KBM-7 (cell line): ENCODE data around the gene SEC31B.

Experiments
- DNase-seq: peaks from one replicate; pipeline ENCODE4 v3.0.0-alpha.2; 2015
- in situ Hi-C: fragments of 300-500 bp; cut with MboI; formaldehyde crosslinking; loops from 2 replicates; pipeline ENCODE4 v1.14.3; 2020; ENCODE audit warnings: low sequenced_read_pairs, low pct_unique_long_range_greater_than_20kb, mixed read lengths

Gene SEC31B

GRCh38 chr10:100529475-100530298 lies 10.0 kb upstream of the SEC31B start, which contains the start of gene NDUFB8:
TSS of gene NDUFB8 (minus strand) at chr10:100529871. CDS start at chr10:100529851, 20 bp downstream.
- in situ Hi-C loops = no loop called here
- DNase-seq = peak; percentile 82

DNA sequence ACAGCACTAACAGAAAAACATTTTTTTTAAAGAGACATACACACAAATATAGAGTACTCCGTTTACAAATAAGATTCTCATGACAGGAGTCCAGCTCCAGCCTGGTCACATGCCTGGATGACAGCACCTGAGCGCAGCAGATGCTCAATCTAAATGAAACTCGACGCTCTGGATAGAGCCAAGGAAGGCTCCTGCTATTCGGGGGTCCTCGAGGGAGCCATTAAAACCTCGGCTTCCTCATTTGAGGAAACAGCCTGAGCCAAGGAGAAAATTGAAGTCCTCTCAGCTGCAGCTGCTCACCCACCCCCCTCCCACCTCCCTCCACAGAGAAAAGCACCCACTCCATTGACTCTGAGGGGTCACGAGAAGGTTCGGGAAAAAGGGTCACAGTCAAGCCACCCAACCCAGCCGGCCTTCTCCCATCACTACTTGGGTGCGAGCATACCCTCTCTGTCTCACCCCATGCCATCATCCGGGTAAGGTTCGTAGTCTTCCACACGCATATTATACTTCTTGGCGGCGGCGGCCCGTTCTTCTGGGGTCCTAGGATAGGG lies 9.3 kb upstream of the SEC31B start:
- DNase-seq = peak; percentile 37
- in situ Hi-C loops = no loop called here

GRCh38 chr10:100528123-100528886 lies 8.6 kb upstream of the SEC31B start:
- DNase-seq = no peak
- in situ Hi-C loops = no loop called here

DNA sequence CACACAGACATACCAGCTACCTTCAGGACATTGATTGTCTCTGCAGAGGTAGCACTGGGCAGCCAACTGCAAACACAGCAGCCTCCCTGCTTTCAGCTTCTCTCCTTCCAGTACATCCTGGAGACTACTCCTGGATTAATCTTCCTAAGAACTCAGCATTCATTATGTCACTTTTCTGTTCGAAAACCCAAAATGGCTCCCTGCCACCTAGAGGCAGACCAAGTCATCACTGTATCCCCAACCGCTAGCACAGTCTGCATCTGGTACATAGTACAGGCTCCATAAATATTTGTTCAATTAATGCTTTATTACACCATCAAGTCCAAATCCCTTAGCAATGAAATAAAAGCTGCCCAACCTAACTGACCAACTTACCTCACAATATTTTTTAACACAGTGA lies 5.0 kb upstream of the SEC31B start:
- in situ Hi-C loops = loop anchor here (25.0 kb wide), 1 partner anchor 187 kb away; the partner anchor contains the start of genes PKD2L1 and SCD

GRCh38 chr10:100524206-100524605 lies 4.5 kb upstream of the SEC31B start:
- in situ Hi-C loops = loop anchor here (25.0 kb wide), 1 partner anchor 187 kb away; the partner anchor contains the start of genes PKD2L1 and SCD
- no peak for DNase-seq

More for the DNA sequence above, 5.0 kb upstream of the SEC31B start:
- DNase-seq = no peak

GRCh38 chr10:100522945-100523344 lies 3.3 kb upstream of the SEC31B start:
- in situ Hi-C loops = loop anchor here (25.0 kb wide), 1 partner anchor 186 kb away; the partner anchor contains the start of genes PKD2L1 and SCD
- no peak for DNase-seq

DNA sequence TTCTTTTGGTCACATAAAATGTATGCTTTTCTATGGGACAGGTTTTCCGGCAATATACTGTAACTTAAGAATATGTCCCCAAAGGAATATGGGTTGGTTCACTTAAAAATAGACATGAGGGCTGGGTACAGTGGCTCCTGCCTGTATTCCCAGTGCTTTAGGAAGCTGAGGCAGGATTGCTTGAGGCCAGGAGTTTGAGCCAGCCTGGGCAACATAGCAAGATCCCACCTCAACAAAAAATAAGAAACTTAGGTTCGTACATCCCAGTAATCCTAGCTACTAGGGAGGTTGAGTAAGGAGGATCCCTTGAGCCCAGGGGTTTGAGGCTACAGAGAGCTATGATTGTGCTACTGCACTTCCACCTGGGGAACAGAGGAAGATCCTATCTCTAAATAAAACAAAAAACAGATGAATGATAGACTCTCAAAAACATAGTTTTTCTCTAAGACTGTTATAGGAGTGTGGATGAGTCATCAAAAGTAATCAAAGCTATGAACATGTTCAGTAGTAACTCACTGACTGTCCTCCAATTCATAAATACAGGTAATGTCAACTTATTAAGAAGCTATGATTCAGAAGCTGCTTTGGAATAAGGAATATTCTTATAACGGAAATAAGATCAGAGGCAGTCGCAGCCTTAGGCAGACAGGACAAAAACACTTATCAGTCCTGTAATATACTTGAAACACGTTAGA lies 2.6 kb upstream of the SEC31B start:
- no peak for DNase-seq
- in situ Hi-C loops = loop anchor here (25.0 kb wide), 1 partner anchor 185 kb away; the partner anchor contains the start of genes PKD2L1 and SCD

- in situ Hi-C loops = loop anchor here (25.0 kb wide), 1 partner anchor 184 kb away; the partner anchor contains the start of genes PKD2L1 and SCD
- no peak for DNase-seq
Observed at GRCh38 chr10:100520811-100521210, 1.1 kb upstream of the SEC31B start.

DNA sequence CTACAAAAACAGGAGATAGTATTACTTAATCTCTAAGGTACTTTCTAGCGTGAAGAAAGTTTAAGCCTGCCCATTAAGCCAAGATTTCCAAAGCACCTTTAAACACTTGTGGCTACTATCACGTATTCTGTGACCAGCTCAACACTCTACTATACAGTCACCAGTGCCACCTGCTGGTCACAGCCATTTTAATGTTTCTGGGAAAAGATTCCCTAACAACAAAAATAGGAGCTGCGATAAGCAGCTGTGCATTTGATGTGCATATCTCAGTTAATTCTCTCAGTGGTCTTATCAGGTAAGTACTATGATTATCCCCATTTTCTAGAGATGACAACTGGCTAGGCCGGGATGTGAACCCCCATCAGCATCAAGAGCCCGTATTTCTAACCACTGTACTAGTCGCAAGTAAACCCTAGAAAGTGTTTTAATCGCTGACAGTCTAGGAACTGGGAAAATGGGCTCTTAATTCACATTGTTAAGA lies 860 bp downstream of the SEC31B start:
- in situ Hi-C loops = loop anchor here (25.0 kb wide), 1 partner anchor 182 kb away; the partner anchor contains the start of genes PKD2L1 and SCD

GRCh38 chr10:100516847-100517246 lies 2.8 kb downstream of the SEC31B start:
- no peak for DNase-seq
- in situ Hi-C loops = loop anchor here (25.0 kb wide), 1 partner anchor 180 kb away; the partner anchor contains the start of genes PKD2L1 and SCD

More for the DNA sequence above, 860 bp downstream of the SEC31B start:
- peak; percentile 76 for DNase-seq

DNA sequence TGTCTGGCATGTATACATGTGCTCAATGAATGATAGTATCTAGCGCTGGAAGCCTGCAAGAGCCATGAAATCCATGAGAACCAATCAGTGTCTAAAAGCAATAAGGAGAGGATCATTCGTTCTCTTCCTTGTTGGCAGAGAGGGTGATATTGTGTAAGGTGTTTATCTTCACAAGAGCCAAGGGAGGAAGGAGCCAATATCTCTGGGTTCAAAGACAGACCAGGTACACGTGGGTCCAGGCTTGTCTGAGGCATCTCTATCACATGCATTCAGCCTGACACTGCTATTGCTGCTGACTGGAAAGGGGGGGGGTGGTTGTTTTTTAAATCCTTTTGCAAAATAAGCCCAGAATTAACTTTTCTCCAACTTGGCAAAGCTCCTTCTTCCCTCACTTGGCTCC lies 4.0 kb downstream of the SEC31B start:
- no peak for DNase-seq
- in situ Hi-C loops = loop anchor here (25.0 kb wide), 1 partner anchor 178 kb away; the partner anchor contains the start of genes PKD2L1 and SCD

GRCh38 chr10:100510533-100511308 lies 8.9 kb downstream of the SEC31B start:
- DNase-seq = peak; percentile 55
- in situ Hi-C loops = loop anchor here (25.0 kb wide), 1 partner anchor 173 kb away; the partner anchor contains the start of genes PKD2L1 and SCD

GRCh38 chr10:100509241-100509840 lies 10.3 kb downstream of the SEC31B start:
- in situ Hi-C loops = loop anchor here (25.0 kb wide), 1 partner anchor 172 kb away; the partner anchor contains the start of genes PKD2L1 and SCD
- peak; percentile 47 for DNase-seq

DNA sequence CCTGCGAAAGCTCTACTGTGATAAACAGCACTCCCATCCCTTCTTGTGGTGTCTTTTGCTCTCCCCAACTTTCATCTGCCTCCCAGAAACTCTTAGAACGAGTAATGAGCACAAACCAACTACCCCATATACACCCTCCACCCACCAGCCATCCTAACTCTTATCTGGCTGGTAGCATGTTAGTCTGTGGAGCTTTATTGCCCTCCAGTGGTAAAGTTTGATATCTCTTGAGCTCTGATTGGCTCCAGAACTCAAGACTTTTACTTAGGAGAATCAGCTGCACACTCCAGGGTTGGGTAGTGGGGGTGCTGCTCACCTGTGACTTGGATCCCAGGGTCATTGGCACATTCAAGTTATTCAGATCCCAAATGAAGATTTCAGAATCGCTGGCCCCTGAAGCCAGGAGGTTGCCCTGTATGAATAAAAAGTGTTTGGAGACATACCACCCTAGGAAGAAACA lies 10.9 kb downstream of the SEC31B start:
- DNase-seq = peak; percentile 76
- in situ Hi-C loops = loop anchor here (25.0 kb wide), 1 partner anchor 171 kb away; the partner anchor contains the start of genes PKD2L1 and SCD

GRCh38 chr10:100508266-100508665 lies 11.4 kb downstream of the SEC31B start:
- no peak for DNase-seq
- in situ Hi-C loops = loop anchor here (25.0 kb wide), 1 partner anchor 171 kb away; the partner anchor contains the start of genes PKD2L1 and SCD

- no peak for DNase-seq
- in situ Hi-C loops = loop anchor here (25.0 kb wide), 1 partner anchor 170 kb away; the partner anchor contains the start of genes PKD2L1 and SCD
Observed at GRCh38 chr10:100507357-100507732, 12.3 kb downstream of the SEC31B start.
